GM18909 (cell line): ENCODE data around the gene CCIN.

Experiments
- ATAC-seq: cut with Tn5 transposase; IDR thresholded peaks from one replicate; pipeline ENCODE4 v1.9.1; 2021; ENCODE audit warnings: mild to moderate bottlenecking; ENCODE audit not compliant: unreplicated experiment, poor library complexity

Gene CCIN

DNA sequence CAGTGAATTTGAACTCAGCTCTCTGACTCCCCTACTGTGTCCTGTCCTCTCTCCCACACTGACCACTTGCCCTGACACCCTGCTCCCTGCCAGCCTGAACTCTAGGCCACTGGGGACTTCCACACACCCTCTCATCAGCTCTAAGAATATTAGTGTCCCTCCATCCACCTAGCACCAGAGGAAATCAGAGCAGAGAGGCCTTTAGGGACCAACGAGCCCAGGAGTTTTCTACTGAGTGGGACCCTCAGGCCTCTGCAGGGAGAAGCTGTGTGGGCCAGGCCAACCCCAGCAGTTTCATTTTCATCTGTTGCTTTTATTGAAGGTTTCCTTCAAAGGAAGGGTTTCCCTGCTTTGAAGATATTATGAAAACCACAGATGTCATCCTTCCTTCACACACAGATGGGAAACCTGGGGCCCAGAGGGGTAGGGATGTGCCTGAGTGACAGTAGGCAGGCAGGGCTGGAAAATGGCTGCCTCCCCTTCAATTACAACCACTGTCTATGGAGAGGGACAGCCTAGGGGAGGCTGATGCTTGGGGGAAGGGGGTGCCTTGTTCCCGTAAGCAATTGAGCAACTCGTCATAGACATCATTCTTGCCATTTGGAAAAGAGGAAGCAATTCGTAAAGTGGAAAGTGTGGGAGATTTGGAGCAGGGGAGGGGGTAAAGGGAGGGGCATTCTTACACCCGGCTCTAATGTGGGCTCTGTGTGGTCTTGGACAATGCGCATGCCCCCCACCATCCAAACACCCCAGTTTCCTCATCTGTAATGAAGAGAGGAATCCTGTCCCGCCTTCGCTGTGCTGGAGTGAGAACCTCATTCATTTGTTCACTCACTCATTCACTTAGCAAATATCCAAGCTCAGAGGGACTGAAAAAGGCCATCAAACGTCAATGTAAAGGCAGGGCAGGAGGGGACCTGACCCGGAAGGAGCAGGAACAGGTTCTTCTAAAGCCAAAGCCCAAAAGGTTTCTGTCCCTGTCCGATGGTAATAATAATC is 28.8 kb upstream of the CCIN start:
- ATAC-seq = no peak

DNA sequence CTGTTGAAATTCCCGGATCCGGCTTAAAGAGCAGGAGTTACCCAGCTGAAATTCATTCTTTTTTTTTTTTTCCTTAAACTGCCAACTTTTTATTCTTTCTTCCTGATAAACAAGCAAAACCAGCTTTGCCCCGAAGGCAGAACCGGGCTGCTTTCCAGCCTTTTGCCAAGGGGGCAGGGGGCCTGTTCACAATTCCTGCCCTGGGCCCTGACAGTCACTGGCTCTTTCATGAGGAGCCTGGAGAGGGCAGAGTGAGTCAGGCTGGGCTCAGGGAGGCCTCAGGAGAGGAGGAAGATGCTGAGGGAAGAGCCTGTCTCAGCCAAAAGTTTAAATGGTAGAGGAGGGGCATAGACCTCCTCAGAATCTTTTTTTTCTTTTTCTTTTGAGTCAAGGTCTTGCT is 27.9 kb upstream of the CCIN start:
- ATAC-seq = no peak

DNA sequence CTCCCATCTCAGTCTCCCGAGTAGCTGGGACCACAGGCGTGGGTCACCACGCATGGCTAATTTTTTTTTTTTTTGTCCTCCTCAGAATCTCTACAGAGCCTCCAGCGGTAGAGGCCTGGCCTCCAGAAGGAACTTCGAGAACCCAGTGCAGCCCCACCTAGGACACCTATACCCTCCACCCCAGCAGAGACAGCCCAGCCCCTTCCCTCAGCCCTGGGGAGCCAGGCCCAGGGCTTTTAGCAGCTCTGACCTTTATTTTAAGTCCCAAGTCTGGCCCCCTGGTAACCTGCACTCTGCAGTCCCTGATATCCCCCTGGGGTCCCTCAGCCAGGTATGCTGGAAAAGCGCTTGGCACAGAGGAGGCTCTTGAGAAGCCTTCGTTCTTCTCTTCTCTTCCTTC is 27.4 kb upstream of the CCIN start:
- no peak for ATAC-seq

DNA sequence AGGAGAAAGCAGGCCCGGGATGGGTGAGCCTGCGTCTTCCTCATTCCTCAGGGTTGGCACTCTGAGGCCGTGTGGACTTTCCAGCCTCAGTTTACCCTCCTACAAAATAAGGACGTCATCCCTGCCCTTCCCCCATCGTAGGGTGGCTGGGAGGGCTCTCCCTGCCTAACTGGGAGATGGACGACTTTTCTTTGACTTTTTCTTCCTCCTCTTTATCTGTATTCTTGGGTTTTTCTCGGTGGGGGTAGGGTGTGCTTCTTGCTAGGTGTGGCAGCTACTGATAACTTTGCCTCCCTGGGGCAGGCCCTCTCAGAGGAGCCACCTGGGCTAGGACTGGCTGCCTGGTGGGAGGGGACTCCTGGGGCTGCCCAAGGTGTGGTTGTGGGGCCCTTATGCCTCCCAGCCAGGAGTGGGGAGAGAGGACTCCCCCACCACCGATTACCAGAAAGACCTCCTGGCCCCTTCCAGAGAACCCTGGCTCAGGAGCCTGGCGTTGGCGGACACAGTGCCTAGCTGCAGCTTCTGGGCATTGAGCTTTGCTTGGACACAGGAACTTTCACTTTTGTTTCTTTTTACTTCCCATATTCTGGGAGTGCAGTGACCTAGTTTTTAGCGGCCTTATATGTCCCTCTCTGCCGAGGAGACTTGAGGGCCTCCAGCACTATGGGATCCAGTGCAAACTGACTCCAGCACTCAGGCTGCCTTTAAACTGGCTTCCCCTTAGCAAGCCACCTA is 26.5 kb upstream of the CCIN start:
- ATAC-seq = no peak

DNA sequence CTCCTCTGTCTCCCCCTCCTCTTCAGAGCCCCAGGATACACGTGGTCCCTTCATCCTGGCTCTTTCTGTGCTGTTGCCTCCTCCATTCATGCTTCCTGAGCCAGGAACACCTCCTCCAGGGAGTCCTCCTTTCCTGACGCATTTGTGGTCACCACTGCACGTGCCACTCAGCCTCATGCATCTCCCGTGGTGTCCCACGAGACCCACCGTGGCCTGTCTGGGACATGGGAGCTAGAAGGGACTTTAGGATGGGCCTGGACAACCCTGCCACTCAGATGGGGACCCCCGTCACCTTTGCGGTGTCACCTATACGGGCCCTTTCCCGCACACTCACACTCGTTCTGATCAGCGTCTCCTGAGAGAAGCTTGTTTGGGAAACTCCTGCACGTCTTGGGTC is 25.9 kb upstream of the CCIN start:
- no peak for ATAC-seq

DNA sequence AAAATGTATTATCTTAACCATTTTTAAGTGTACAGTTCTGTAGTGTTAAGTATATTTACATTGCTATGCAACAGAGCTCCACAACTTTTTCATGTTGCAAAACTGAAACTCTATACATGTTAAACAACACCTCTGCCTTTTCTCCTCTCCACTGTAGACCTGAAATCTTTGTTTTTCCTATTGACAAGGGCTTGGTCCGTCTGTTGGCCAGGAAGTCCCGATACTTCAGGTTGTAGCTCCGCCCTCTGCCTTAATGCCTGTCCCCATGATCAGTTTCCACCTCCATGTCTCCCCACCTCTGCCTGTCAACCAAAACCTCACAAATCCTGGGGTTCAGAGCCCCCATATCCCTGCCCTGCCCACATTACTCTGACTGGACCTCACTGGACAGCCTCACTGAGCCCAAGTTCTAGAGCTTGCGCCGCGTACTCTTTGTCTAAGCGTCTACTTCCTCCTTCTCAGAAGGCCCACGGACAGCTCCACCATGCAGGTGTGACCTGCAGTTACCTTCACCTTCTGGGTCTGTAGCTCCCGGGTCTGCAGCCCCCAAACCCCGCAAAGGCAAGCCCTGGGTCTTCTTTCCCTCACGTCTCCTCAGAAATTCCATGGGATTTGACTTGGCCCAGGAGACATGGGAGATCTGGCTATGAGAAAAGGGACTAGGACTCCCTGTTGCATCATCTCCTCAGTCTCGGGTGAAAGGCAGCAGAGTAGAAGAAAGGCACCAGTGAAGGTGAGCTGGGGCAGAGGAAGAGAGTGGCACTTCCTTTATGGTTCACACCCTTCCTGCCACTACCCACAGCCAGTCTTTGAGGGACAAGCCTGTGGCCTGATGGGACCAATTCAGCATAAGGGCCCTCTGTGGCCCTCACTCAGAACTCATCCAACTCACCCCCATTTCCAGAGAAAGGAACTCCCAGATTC is 24.6 kb upstream of the CCIN start:
- ATAC-seq = no peak

DNA sequence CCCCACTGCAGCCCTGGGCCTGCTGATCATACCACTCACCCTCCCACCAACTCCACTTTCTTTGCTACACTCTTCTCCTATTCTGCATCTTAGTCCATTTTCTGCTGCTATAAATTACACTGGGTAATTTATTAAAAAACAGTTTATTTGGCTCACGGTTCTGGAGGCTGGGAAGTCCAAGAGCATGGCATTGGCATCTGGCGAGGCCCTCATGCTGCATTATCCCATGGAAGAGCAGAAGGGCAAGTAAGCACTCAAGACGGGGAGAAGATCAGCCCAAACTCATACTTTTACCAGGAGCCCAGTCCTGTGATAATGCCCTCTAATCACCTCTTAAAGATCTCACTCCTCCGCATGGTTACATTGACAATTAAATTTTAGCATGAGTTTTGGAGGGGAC is 23.2 kb upstream of the CCIN start:
- ATAC-seq = no peak

DNA sequence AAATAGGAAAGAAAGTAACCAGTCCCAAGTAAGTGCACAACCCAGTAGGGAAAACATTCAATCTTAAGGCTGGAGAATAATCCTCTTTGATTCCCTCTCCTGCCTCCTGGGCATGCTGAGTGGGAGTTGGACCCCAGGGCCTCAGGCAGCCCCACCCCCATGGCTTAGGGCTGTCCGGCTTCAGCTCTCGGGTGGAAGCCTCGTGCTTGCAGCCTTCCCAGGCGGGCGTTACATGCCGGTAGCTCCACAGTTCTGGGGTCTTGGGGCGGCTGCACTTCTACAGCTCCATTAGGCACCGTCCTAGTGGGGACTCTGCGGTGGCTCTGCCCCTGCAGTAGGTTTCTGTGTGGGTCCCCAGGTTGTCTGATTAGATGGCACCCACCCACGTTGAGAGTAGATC is 22.5 kb upstream of the CCIN start:
- ATAC-seq = no peak

DNA sequence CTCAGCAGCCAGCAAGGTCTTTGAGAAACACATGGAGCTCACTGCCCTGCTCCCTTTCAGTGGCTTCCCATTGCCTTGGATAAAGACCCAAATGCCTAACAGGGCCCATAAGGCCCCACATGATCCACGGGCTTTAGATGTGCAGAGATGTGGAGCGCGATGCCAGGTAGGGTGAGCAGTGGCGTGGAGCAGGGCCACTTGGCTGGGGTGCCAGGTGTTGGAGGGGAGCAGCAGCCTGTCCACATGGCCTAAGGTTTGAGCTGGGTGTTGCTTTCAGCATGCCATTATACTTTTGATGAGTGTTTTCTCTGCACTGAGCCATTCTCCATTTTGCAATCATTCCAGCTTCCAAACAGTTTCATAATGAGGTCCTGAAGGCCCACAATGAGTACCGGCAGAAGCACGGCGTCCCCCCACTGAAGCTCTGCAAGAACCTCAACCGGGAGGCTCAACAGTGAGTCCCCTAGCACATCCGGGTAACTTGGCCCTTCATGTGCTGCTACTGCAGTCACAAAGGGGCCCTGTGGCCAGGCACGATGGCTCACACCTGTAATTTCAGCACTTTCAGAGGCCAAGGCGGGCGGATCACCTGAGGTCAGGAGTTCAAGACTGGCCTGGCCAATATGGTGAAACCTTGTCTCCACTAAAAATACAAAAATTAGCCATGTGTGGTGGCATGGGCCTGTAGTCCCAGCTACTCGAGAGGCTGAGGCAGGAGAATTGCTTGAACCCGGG is 21.6 kb upstream of the CCIN start:
- no peak for ATAC-seq

DNA sequence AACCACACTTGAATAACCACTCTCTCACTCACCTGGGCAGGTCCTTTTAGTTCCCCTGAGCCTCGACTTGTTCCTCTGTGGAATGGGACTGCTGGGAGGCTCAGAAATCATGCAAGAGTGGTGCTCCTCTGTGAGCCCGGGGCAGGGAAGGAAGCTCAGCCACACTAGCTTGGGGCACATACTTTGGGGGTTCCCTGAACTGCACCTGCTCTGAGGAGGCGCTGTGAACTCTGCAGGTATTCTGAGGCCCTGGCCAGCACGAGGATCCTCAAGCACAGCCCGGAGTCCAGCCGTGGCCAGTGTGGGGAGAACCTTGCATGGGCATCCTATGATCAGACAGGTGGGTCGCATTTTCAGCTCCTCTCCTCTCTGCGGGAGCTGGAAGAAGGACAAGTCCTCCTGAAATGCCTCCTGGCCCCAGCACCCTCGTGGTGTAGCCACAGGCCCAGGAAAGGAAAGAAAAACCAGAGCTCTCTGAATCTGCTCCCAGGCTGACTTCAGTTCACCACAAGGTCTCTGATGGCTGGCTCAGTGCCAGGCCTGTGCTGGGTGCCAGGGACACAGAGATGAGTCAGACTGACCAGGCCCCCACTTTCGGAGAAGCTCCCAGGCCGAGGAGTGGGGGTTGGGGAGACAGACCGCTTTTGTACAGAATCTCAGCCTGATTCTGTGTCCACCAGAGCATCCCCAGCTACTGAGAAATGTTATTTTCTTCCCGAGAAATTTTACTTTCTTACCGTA is 20.7 kb upstream of the CCIN start:
- peak; percentile 47 for ATAC-seq

DNA sequence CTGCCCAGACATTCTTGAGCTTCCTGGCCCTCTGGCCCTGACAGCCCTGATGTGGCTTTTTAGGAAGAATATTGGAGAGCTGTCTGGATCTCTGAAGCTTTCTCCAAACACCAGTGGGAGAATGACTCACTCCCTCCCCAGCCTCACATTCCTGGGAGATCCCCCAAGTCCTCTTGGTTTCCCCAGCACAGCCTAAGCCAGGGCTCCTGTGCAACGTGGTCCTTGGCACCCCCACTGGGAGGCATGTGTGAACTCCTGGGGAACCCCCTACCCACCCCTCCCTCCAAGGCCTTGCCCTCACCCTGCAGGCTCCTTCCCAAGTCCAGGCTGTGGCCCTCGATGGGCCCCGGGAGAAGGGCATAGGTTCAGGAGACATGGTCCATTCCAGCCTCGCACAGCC is 20.0 kb upstream of the CCIN start:
- ATAC-seq = no peak

DNA sequence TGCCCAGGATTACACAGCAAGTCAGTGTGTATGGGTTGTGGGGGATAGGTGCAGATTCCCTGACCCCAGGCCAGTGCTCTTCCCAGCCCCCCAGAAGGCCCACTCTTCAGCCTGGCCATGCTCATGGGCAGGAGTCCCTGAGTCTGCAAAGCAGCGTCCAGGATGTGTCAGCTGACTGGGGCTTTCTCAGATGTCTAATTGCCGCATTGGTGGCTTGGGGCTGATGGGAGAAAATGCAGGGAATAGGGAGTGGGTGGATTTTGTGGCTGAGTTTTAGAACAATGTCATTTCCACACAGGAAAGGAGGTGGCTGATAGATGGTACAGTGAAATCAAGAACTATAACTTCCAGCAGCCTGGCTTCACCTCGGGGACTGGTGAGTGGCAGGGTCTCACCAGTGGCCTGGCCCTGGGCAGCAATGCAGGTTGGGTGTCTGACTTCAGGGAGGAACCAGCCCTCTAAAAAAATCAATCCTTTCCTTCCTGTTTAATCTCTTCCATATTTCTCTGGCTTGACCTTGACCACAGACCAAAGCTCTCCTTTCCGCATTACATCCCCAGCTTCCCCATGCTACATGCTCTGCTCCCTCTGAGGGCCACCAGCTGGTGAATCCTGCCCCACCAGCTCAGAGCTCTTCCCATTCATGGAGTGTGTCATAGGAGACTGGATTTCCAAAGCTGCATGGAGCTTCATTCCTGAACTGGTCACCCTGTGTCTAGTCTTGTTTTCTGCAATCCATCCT is 18.4 kb upstream of the CCIN start:
- ATAC-seq = no peak

DNA sequence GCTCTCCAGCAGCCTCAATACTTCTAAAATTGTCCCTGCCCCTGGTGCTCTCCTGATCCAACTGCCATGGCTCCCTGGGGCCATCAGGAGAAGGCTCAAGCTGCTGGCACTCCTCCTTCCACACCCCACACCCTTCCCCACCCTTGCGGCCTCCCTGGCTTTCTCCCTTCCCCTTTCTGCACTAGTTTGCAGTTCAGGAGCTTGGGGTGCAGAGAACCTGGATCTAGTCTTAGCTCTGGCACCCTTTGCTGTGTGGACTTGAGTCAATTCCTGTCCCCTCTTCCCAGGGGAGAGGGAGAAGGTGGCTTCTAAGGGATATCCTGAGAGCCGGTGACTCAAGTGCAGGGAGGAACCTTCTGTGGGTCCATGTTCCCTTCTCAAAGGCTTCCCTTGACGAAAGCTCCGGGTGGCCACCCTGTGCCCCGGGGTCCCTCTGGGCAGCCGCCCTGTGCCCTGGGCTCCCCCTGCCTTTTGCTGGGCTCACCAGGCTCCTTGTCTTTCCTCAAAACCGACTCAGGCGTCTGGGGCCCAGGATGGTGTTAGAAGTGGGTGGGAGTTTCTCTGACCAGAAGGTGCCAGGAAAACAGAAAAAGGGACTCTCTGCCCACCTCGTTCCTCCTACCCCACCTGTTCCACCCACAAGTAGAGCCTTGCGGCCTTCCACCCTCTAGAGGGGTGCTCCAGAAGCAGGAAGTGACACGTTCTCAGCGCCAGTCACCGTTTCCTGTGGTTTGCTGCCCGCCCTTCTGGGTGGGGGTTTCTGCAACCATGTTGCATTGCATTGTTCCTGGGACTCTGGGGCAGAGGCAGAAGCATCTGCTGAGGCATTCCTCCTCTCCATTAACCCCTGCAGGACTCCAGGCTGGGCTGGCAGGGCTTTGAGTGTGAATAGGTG is 17.6 kb upstream of the CCIN start:
- ATAC-seq = peak; percentile 86

DNA sequence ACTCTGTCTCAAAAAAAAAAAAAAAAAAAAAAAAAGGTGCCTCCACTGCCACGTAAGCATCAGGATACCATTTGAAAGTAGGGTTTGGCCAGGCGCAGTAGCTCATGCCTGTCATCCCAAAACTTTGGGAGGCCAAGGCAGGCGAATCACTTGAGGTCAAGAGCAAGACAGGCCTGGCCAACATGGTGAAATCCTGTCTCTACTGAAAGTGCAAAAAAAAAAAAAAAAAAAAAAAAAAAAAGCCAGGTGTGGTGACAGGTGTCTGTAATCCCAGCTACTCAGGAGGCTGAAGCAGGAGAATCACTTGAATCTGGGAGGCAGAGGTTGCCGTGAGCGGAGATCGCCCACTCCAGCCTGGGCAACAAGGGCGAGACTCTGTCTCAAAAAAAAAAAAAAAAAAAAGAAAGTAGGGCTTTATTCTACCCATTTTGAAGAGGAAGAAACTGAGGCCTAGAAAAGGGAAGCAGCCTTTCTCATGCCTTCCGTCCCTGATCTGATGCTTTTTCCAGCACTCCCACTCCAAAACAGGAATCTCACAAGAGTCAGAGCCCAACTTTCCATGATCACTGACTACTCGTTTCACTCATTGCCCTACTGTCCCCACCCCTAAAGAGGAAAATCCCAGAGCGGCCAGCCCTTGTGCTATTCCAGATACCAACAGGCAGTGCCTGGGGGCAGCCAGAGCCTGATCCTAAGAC is 16.3 kb upstream of the CCIN start:
- no peak for ATAC-seq

DNA sequence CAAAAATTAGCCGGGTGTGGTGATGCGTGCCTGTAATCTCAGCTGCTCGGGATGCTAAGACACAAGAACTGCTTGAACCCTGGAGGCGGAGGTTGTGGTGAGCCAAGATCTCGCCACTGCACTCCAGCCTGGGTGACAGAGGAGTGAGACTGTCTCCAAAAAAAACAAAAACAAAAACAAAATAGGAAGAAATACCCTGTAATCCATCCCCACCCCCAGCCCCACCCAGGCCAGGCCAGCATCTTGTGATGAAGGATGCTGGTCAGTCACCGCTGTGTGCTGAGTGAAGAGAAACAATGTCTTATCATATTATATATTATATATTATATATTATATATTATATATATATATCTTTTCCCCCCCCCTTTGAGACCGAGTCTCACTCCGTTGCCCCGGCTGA is 15.4 kb upstream of the CCIN start:
- no peak for ATAC-seq

DNA sequence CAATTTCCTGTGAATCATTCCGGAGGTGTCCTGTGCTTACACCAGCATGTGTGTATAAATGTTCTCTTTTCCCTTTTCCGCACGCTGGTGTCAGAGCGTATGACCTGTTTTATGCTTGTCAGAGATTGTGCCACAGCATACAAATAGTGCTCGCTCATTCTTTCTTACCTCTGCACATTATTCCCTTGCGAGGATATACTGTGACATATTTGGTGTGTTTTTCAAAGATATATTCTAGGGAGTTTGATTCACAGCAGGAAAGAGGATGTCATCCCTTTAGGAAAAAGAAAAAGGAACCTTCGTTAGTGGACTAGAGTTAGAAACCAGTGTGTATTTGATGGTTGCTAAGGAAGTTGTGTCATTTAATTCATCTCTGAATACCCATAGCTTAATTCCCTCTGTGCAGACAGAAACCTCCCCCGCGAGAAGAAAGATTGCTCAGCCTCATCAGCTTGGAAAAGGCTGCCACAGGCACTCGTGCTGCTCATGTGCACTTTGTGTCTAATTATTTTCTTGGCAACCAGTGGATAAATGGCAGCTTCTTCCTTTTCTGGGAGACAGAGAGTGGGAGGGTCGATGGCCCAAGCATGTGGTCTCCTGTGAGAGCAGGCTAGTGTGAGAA is 14.7 kb upstream of the CCIN start:
- ATAC-seq = no peak

DNA sequence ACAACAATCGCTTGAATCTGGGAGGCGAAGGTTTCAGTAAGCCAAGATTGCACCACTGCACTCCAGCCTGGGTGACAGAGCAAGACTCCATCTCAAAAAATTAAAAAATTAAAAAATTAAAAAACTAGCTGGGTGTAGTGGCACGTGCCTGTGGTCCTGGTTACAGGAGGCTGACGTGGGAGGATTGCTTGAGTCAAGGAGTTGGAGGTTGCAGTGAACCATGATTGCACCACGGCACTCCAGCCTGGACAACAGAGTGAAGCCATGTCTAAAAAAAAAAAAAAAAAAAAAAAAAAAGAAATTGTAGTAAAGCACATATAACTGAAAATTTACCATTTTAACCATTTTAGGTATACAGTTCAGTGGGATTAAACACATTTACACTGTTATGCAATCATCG is 13.1 kb upstream of the CCIN start:
- no peak for ATAC-seq
